Measurements from ENCODE around the gene ETS1.

ETS1 gene

DNA sequence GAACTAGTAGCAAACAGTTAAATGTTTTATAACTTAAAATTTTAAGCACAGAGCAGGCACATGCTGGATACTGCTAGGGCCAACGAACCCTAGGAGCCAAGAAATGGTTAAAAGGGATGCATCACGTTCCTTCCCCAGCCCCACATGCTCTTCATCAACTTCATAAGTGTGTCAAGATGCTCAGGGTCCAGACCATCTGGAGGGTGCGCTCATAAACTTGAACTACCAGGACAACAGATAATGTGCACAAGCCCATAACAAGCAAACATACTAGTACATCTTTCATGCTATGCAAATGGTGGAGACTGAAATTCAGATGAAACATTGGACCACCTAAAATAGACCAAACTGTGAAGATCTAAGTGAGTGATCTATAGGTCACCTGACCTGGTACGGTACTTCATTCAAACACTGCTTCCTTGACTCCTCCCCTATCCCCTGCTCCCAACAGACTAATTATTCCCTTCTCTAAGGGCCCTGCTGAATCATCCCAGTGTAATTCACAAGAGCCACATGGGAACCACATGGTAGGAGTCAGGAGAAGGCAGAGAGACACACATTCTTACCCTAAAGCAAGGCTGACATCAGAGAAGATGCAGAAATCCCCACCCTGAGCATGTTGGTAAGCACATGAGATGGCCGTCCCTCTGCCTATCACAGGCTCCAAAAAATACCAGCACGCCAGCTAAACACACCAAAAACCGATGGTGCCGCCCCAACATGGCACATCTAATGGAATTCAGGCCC, 83.9 kb downstream of the ETS1 start:
- DNase-seq (ENCODE audit: low read depth in 1 of 2, low spot score in 1 of 2): no peak

DNA sequence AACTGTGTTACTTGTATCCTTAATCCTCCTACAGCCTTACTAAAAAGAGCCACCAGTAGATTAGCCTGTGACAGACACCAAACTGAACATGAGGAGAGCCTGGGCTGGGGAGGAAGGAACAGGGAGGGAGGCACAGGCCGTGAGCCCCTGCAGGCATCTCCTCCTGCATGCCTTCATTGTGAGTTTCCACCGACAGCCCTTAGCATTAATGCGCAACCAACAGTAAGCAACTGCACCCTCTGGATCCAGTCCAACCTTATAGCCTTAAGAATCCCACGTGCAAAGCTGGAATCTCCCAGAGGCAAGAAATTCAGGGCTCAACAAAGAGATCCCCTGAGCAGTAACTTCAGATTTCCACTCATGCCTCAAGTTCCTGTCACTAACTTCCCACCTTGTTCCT, 84.6 kb downstream of the ETS1 start:
- no peak for DNase-seq (ENCODE audit: low read depth in 1 of 2, low spot score in 1 of 2)

DNA sequence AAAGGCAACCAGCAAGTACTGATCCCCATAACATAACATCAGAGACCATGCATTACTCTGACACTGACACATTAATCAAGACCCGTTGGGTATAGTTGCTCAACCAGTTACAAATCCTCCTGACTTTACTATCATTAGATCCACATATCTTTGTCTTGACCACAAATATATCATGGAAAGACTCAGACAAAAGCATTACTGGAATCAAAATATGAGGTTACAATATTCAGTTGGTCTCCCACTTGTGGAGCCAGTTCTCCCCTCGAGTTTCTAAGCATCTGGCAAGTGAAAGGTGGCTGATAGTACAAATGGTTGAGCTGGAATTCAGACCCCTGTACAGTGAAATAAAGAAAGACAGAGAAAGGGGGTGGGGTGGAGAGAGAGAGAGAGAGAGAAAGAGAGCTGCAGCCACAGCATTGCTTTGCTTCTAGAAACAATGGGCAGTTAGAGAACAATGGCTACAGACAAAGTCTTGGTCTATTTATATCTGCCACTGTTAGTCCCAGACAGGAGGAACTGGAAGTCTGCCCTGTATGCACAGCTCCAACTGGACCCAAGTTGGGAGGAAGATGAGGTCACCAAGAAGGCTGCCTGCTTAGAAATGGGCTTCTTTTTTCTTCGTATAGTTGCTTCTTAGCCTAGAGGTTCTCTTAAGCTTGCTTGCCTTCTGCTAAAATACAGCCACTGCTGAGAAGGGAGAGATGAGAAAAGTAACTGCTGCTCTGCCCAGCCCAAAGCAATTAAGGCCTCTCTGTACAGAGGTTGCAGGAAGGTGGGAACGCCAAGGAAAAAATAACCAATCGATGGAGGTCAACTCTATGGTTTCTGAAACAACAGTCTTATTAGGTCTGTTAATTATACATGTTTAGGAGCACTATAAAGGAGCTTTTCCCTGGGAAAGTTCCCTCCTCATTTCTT, 85.5 kb downstream of the ETS1 start:
- DNase-seq (ENCODE audit: low read depth in 1 of 2, low spot score in 1 of 2): no peak

- DNase-seq (ENCODE audit: low read depth in 1 of 2, low spot score in 1 of 2): no peak
Observed at GRCh38 chr11:128501008-128501407, 86.3 kb downstream of the ETS1 start.

- DNase-seq (ENCODE audit: low read depth in 1 of 2, low spot score in 1 of 2): no peak
Observed at GRCh38 chr11:128500493-128500892, 86.9 kb downstream of the ETS1 start.

- no peak for DNase-seq (ENCODE audit: low read depth in 1 of 2, low spot score in 1 of 2)
Observed at GRCh38 chr11:128499613-128500253, 87.6 kb downstream of the ETS1 start.

- no peak for DNase-seq (ENCODE audit: low read depth in 1 of 2, low spot score in 1 of 2)
Observed at GRCh38 chr11:128498721-128499245, 88.6 kb downstream of the ETS1 start.

DNA sequence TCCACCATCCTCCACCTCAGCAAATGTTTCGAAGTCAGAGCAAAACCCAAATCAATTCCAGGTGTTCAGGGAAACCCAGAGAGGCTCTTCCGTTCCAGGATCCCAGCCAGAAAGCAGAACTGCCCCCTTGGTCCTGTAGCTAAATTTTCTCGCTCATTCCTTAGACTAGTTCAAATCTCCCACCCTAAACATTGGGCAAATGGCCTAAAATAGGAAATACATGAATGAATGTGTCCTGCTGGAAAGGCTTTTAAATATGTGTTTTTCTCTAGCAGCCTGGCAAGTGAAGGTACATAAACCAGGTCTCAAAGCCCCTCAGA, 89.6 kb downstream of the ETS1 start:
- no peak for DNase-seq (ENCODE audit: low read depth in 1 of 2, low spot score in 1 of 2)

- no peak for DNase-seq (ENCODE audit: low read depth in 1 of 2, low spot score in 1 of 2)
Observed at GRCh38 chr11:128497061-128497775, 90.1 kb downstream of the ETS1 start.

DNA sequence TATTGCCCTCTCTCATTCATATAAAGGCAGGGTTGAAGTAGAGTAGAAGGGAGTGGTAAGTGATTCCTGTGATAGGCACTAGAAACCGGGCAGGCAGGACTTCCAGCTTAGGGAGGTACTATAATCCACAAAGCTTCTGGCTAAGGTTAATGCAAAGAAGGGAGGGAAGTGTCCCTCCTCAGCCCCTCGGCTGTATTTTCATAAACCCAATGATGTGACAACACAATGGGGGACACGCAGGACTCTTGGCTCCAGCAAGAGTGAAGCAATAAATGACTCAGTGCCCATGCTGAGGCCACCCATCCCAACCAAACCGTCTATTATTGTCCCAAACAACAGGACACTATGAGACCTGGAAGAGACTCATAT, 90.7 kb downstream of the ETS1 start:
- no peak for DNase-seq (ENCODE audit: low read depth in 1 of 2, low spot score in 1 of 2)

GRCh38 chr11:128496249-128496648, 91.1 kb downstream of the ETS1 start:
- DNase-seq (ENCODE audit: low read depth in 1 of 2, low spot score in 1 of 2): no peak

GRCh38 chr11:128494418-128495332, 92.7 kb downstream of the ETS1 start:
- DNase-seq (ENCODE audit: low read depth in 1 of 2, low spot score in 1 of 2): no peak

DNA sequence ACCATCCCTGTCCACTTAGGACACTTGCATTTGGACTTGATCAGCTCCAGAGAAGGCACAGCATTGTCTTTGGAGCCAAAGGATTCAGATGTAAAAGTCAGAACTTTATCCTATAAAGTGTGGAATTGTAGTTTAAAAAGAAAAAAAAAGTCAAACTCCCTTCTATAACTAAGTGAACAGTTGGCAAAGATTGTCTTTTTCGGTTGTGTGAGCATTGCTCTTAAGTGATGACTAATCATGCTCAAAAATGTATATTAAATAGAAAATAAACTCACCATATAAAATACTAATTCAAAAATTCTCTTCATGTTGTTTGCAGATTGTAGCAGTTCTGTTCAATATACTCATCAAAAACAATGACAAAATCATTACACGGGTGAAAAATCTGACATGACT, 93.8 kb downstream of the ETS1 start:
- DNase-seq (ENCODE audit: low read depth in 1 of 2, low spot score in 1 of 2): no peak

DNA sequence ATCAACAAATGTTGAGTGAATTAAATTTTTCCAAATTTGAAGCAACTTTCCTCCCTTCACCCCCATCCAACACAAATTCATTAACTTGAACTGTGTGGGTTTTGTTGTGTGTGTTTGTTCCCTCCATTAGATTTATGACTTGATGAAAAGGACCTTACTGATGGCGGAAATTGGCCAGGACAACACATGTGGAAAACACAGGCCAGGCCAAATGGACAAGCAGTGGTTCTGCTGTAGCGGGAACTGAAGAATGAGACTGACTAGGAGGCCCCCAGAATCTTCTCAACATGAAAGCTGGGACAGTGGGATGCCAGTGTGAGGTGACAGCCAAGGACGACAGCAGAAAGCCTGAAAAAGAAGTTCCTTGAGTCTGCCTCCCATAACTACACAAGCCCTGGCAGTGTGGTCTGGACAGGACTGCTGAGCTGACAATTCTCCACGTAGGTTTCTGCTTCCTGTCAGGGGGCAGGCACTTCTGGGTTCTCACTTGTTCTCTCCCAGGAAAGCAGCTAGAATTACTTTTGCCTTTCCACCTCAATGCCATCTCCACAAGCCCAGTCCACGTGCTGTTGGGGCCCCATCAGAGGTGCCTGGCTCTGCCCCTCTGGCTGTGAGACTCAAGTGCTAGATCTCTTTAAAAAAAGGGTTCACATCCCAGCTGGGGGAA, 94.3 kb downstream of the ETS1 start:
- DNase-seq (ENCODE audit: low read depth in 1 of 2, low spot score in 1 of 2): no peak

- DNase-seq (ENCODE audit: low read depth in 1 of 2, low spot score in 1 of 2): no peak
Observed at GRCh38 chr11:128492461-128492860, 94.9 kb downstream of the ETS1 start.

DNA sequence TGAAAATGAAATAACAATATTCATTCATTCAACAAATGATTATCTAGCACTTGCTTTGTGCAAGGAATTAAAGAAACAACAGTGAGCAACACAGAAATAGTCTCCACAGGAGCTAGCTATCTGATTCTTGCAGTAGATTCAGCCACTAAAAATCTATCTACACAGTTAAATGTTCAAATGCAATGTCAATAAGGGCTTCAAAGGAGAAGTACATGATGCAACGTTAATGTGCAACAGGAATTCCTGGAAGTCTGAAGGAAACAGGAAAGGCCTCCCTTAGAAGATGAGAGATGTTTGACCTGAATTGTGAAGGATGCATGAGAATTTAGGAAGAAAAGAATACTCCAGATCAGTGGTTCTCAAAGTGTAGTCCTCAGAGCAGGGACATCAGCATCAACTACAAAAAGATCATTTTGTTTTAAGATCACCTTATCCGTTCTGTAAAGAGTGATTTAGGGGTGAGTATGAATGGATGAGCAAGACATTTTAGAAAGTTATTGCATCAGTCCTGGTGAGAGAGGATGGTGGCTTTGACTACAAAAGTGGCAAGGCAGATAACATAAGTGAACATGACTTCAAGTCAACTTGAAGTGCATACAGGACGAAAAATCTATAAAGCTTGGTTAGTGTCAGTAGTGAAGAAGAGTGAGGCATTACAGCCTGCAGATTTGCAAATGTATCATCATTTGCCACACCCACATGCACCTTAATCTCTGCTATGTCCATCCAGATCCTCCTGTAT, 96.0 kb downstream of the ETS1 start:
- no peak for DNase-seq (ENCODE audit: low read depth in 1 of 2, low spot score in 1 of 2)

DNA sequence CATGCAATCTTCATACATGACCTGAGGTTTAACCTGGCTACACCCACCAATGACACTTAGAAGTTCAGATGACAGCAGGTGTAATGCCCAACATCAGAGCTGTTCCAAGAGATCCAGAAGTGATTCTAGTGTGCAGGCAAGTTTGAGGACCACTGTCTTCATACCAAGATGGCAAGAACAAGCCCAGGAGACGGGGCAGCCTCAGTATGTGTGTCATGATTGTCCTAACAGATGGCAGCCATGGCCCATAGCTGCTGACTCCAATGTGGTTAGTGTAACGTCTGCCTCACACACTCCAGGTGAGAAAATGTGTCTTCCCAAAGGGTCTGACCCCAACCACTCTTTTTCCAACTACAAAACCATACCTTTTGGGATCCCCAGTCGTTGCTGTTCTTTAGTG, 97.3 kb downstream of the ETS1 start:
- no peak for DNase-seq (ENCODE audit: low read depth in 1 of 2, low spot score in 1 of 2)

DNA sequence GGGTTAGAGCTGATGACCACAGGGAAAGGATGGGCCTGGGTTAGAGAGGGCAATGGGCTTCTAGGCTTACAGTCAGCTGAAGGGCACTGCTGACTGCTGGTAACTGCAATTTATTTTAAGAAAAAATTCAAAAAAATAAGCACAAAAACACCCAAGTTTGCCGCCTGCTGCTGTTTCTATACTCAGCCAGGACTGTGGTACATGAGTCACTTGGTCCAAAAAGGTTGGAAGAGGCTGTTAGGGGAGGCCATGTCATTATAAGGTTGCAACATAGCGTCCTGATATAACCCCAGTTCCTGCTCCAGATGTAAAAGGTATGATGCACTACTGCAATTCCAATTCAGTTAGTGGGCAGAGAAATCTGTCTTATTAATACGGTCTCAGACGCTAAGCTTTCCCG, 98.9 kb downstream of the ETS1 start:
- DNase-seq (ENCODE audit: low read depth in 1 of 2, low spot score in 1 of 2): no peak

DNA sequence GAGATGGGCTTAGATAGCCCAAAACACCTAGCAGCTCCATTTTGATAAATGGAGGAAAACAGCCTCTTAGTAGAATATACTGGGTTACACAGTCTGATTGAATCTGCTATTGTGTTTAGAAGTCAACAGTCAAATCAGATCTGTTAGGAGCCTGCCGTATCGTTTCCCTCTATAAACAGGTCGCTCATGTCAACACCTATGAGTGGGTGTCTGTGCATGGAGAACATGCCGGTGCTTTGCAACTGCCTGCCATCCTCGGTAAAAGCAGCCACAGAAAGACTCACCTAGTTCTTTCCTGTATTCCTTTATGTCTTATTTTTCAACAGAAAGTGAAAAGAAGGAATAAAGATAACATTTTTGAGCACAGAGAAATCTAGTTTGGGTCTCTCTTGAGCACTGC, 99.4 kb downstream of the ETS1 start:
- no peak for DNase-seq (ENCODE audit: low read depth in 1 of 2, low spot score in 1 of 2)

Measured in stimulated activated CD4-positive, alpha-beta T cell treated with anti-CD3 and anti-CD28 coated beads, Interleukin-15, amount 100 ng/mL, for 1 hour (primary cell).